ENCODE data around the gene MIXL1.
"Not testable (repeated sequence)": the region's sequence is repeated elsewhere in the genome, so short reads cannot be mapped to it uniquely, and the experiment has no call there.

The MIXL1 gene

GRCh38 chr1:226223157-226223785 is at the start of gene MIXL1:
Gene MIXL1, plus strand, starts transcription at chr1:226223664. Its CDS starts 18 bp downstream, at chr1:226223682.
- no peak for DNase-seq (ENCODE audit: low read depth)

- DNase-seq (ENCODE audit: low read depth), result no peak
Observed at GRCh38 chr1:226176870-226177269, 46.6 kb upstream of the MIXL1 start.

GRCh38 chr1:226181996-226182714 is 41.3 kb upstream of the MIXL1 start:
- DNase-seq (ENCODE audit: low read depth), result no peak

- DNase-seq (ENCODE audit: low read depth), result peak; percentile 41
Observed at GRCh38 chr1:226185141-226186036, 38.1 kb upstream of the MIXL1 start.

GRCh38 chr1:226186124-226187018 is 37.1 kb upstream of the MIXL1 start, which contains the start of gene ACBD3:
Gene ACBD3, minus strand, starts transcription at chr1:226186741. Its CDS starts 66 bp downstream, at chr1:226186675.
- peak; percentile 73 for DNase-seq (ENCODE audit: low read depth)

- DNase-seq (ENCODE audit: low read depth), result no peak
Observed at GRCh38 chr1:226187019-226187322, 36.5 kb upstream of the MIXL1 start.

- DNase-seq (ENCODE audit: low read depth), result no peak
Observed at GRCh38 chr1:226187380-226187779, 36.1 kb upstream of the MIXL1 start.

- DNase-seq (ENCODE audit: low read depth), result no peak
Observed at GRCh38 chr1:226195144-226195543, 28.3 kb upstream of the MIXL1 start.

GRCh38 chr1:226199971-226200370 is 23.5 kb upstream of the MIXL1 start:
- DNase-seq (ENCODE audit: low read depth), result no peak

- no peak for DNase-seq (ENCODE audit: low read depth)
Observed at GRCh38 chr1:226201029-226201593, 22.4 kb upstream of the MIXL1 start.

- no peak for DNase-seq (ENCODE audit: low read depth)
Observed at GRCh38 chr1:226202246-226202645, 21.2 kb upstream of the MIXL1 start.

GRCh38 chr1:226202666-226203065 is 20.8 kb upstream of the MIXL1 start:
- not testable (repeated sequence) for DNase-seq (ENCODE audit: low read depth)

GRCh38 chr1:226203240-226203639 is 20.2 kb upstream of the MIXL1 start:
- no peak for DNase-seq (ENCODE audit: low read depth)

- no peak for DNase-seq (ENCODE audit: low read depth)
Observed at GRCh38 chr1:226203655-226204054, 19.8 kb upstream of the MIXL1 start.

GRCh38 chr1:226204198-226204597 is 19.3 kb upstream of the MIXL1 start:
- no peak for DNase-seq (ENCODE audit: low read depth)

GRCh38 chr1:226207048-226207447 is 16.4 kb upstream of the MIXL1 start:
- DNase-seq (ENCODE audit: low read depth), result no peak

- no peak for DNase-seq (ENCODE audit: low read depth)
Observed at GRCh38 chr1:226209307-226210059, 14.0 kb upstream of the MIXL1 start.

- no peak for DNase-seq (ENCODE audit: low read depth)
Observed at GRCh38 chr1:226210571-226211176, 12.8 kb upstream of the MIXL1 start.

GRCh38 chr1:226211181-226211821 is 12.2 kb upstream of the MIXL1 start:
- no peak for DNase-seq (ENCODE audit: low read depth)

- DNase-seq (ENCODE audit: low read depth), result no peak
Observed at GRCh38 chr1:226212545-226212944, 10.9 kb upstream of the MIXL1 start.

Data from stromal cell of bone marrow (primary cell).